Activated naive CD8-positive, alpha-beta T cell treated with anti-CD3 and anti-CD28 coated beads for 36 hours (primary cell): ENCODE measurements around the gene APLP2. TPM values are rescaled to one million over a fixed set of nuclear protein-coding genes. Genes with fewer than 3 reads are reported as not detected.
A peak's percentile ranks its signal among the peaks of the same experiment; 100 is the strongest.
"Not testable (repeated sequence)": the region's sequence is repeated elsewhere in the genome, so short reads cannot be mapped to it uniquely, and the experiment has no call there.

Experiments used
- DNase-seq: peaks from one replicate; pipeline ENCODE4 v3.0.0; 2021
- H3K27ac Mint-ChIP-seq: one replicate; pipeline ENCODE4 v1.8.0; 2022; ENCODE audit warnings: mild to moderate bottlenecking, moderate library complexity, mixed read lengths
- H3K27me3 Mint-ChIP-seq: one replicate; pipeline ENCODE4 v1.8.0; 2022; ENCODE audit warnings: mild to moderate bottlenecking, mixed read lengths
- H3K36me3 Mint-ChIP-seq: one replicate; pipeline ENCODE4 v1.8.0; 2021; ENCODE audit warnings: mild to moderate bottlenecking, mixed read lengths
- H3K4me1 Mint-ChIP-seq: one replicate; pipeline ENCODE4 v1.8.0; 2021; ENCODE audit warnings: mixed read lengths
- H3K4me3 Mint-ChIP-seq: one replicate; pipeline ENCODE4 v1.8.0; 2022; ENCODE audit warnings: mild to moderate bottlenecking, moderate library complexity, mixed read lengths
- H3K9me3 Mint-ChIP-seq: one replicate; pipeline ENCODE4 v1.8.0; 2022; ENCODE audit warnings: mixed read lengths
- total RNA-seq, 2 experiments: library from RNA; stranded (reverse); gene quantifications; one replicate each; pipeline ENCODE4 v1.2.3, GENCODE V29; 2021

Gene APLP2
- total RNA-seq, 2 experiments from 2014 or later = 26.5 to 29.7 TPM

- H3K36me3 Mint-ChIP-seq = no peaks in the 10 kb centered on the region
- no peak overlapping the region for H3K27ac Mint-ChIP-seq
- DNase-seq = no peak
- peak overlapping the region; percentile 82 for H3K4me3 Mint-ChIP-seq
- H3K9me3 Mint-ChIP-seq = no peaks in the 10 kb centered on the region
- H3K27me3 Mint-ChIP-seq = peaks cover 21% of the 10 kb centered on the region
- peaks cover 23% of the 10 kb centered on the region for H3K4me1 Mint-ChIP-seq
Measured at GRCh38 chr11:130070846-130071200, 1.1 kb downstream of the APLP2 start.

- Mint-ChIP-seq H3K9me3 (no peaks in the 10 kb centered on the region), H3K27me3 (peaks cover 21% of the 10 kb centered on the region), H3K27ac (no peak overlapping the region), H3K4me1 (peaks cover 23% of the 10 kb centered on the region), H3K4me3 (peak overlapping the region; percentile 82), H3K36me3 (no peaks in the 10 kb centered on the region)
- DNase-seq = no peak
Measured at GRCh38 chr11:130071211-130071712, 1.6 kb downstream of the APLP2 start.

DNA sequence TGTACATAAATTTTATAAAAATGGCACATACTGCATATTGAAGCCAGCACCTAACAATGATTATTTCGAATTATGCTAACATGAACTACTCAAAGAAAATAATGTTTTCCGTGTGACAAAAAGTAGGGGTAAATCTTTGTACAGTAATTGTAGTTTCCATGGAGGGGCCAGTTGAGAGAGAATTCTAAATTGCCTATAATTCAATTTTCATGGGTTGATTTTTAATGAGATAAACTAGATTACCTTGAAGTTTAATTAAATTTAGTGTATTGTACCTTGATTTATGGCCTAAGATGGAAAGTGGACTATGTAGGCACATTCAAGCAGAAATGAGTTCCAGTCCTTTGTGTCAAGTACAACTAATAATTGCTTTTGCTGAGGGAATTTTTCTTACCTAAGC, 5.0 kb downstream of the APLP2 start:
- peaks cover 19% of the 10 kb centered on the region for H3K4me1 Mint-ChIP-seq
- H3K27me3 Mint-ChIP-seq = peaks cover 12% of the 10 kb centered on the region
- H3K9me3 Mint-ChIP-seq = no peaks in the 10 kb centered on the region
- no peaks in the 10 kb centered on the region for H3K36me3 Mint-ChIP-seq
- no peak for DNase-seq
- no peak overlapping the region for H3K4me3 Mint-ChIP-seq
- H3K27ac Mint-ChIP-seq = no peak overlapping the region

- Mint-ChIP-seq H3K4me3 (no peak overlapping the region), H3K9me3 (no peaks in the 10 kb centered on the region), H3K4me1 (peaks cover 7% of the 10 kb centered on the region), H3K27me3 (peaks cover 4% of the 10 kb centered on the region), H3K27ac (no peak overlapping the region), H3K36me3 (no peaks in the 10 kb centered on the region)
- DNase-seq = no peak
Measured at GRCh38 chr11:130076778-130077481, 7.2 kb downstream of the APLP2 start.

DNA sequence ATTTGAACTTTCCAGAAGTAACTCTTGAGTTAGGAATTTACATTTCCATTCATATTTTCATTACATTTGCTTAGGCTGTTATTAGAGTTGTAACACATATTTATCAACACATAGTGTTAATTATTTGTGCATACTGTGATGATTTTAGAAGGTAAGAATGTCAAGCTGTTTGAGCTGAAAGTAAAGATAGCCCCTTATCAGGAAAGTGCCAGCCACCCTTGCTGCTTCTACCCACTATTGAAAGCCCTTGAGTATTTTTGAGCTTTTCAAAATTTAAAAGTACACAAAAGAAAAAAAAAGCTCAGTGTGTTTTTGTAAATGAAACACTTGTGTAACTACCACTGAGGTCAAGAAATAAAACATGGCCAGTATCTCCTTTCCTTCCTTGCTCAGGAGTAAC, 8.0 kb downstream of the APLP2 start:
- Mint-ChIP-seq H3K4me1 (peaks cover 6% of the 10 kb centered on the region), H3K9me3 (no peaks in the 10 kb centered on the region), H3K27ac (no peak overlapping the region), H3K27me3 (no peaks in the 10 kb centered on the region), H3K4me3 (no peak overlapping the region), H3K36me3 (peaks cover 2% of the 10 kb centered on the region)
- DNase-seq = no peak

DNA sequence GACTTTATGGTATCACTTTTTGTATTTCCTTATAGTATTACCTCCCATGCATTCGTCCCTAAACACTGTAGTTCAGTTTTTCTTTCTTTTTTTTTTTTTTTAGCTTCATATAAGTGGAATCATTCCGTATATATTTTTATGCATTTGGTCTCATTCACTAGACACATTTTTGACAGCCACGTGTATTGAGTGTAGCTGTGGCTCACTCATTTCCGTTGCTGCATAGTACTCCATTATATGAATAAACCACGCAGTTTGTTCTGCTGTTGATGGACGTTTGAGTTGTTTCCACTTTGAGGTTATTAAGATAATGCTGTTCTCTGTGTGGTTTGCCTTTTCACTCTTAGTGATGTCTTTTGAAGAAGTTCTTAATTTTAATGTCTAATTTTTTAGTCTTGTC, 8.4 kb downstream of the APLP2 start:
- no peak for DNase-seq
- H3K4me3 Mint-ChIP-seq = no peak overlapping the region
- H3K9me3 Mint-ChIP-seq = no peaks in the 10 kb centered on the region
- no peak overlapping the region for H3K27ac Mint-ChIP-seq
- H3K27me3 Mint-ChIP-seq = no peaks in the 10 kb centered on the region
- peaks cover 6% of the 10 kb centered on the region for H3K4me1 Mint-ChIP-seq
- H3K36me3 Mint-ChIP-seq = peaks cover 2% of the 10 kb centered on the region

- H3K4me3 Mint-ChIP-seq = no peak overlapping the region
- H3K36me3 Mint-ChIP-seq = peaks cover 2% of the 10 kb centered on the region
Measured at GRCh38 chr11:130085671-130086290, 16.1 kb downstream of the APLP2 start.

GRCh38 chr11:130086669-130087068, 17.0 kb downstream of the APLP2 start:
- H3K9me3 Mint-ChIP-seq = no peaks in the 10 kb centered on the region
- H3K27me3 Mint-ChIP-seq = no peaks in the 10 kb centered on the region
- DNase-seq = no peak
- H3K4me3 Mint-ChIP-seq = no peak overlapping the region
- peaks cover 6% of the 10 kb centered on the region for H3K4me1 Mint-ChIP-seq
- peaks cover 2% of the 10 kb centered on the region for H3K36me3 Mint-ChIP-seq
- no peak overlapping the region for H3K27ac Mint-ChIP-seq

More at GRCh38 chr11:130085671-130086290, 16.1 kb downstream of the APLP2 start:
- no peaks in the 10 kb centered on the region for H3K27me3 Mint-ChIP-seq
- H3K9me3 Mint-ChIP-seq = no peaks in the 10 kb centered on the region
- DNase-seq = no peak
- H3K4me1 Mint-ChIP-seq = peaks cover 6% of the 10 kb centered on the region
- no peak overlapping the region for H3K27ac Mint-ChIP-seq

GRCh38 chr11:130087294-130087926, 17.7 kb downstream of the APLP2 start:
- Mint-ChIP-seq H3K36me3 (peaks cover 1% of the 10 kb centered on the region), H3K27ac (no peak overlapping the region), H3K4me1 (peaks cover 5% of the 10 kb centered on the region), H3K27me3 (no peaks in the 10 kb centered on the region), H3K4me3 (no peak overlapping the region), H3K9me3 (no peaks in the 10 kb centered on the region)
- no peak for DNase-seq

- Mint-ChIP-seq H3K9me3 (no peaks in the 10 kb centered on the region), H3K27me3 (no peaks in the 10 kb centered on the region), H3K4me1 (peaks cover 5% of the 10 kb centered on the region), H3K27ac (no peak overlapping the region), H3K4me3 (no peak overlapping the region), H3K36me3 (no peaks in the 10 kb centered on the region)
- no peak for DNase-seq
Measured at GRCh38 chr11:130088217-130088616, 18.5 kb downstream of the APLP2 start.

- no peak for DNase-seq
- H3K4me1 Mint-ChIP-seq = peaks cover 5% of the 10 kb centered on the region
- no peak overlapping the region for H3K4me3 Mint-ChIP-seq
- H3K36me3 Mint-ChIP-seq = no peaks in the 10 kb centered on the region
- no peaks in the 10 kb centered on the region for H3K9me3 Mint-ChIP-seq
- H3K27me3 Mint-ChIP-seq = no peaks in the 10 kb centered on the region
- H3K27ac Mint-ChIP-seq = no peak overlapping the region
Measured at GRCh38 chr11:130088919-130089673, 19.4 kb downstream of the APLP2 start.

DNA sequence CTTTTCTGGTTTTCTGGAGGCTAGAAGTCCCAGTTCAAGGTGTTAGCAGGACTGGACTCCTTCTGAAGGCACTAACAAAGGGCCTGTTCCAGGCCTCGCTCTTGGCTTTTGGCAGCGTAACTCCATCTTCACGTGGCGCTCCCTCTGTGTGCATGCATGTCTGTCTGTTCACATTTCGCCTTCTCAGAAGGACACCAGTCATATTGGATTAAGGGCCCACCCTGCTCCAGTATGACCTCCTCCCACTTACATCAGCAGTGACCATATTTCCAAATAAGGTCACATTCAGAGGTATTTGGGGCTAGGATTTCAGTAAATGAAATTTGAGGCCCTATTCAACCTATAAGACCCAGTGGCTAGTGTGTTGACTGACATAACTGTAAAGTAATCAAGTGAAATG, 20.0 kb downstream of the APLP2 start:
- H3K4me1 Mint-ChIP-seq = peaks cover 5% of the 10 kb centered on the region
- H3K9me3 Mint-ChIP-seq = no peaks in the 10 kb centered on the region
- H3K36me3 Mint-ChIP-seq = no peaks in the 10 kb centered on the region
- H3K27me3 Mint-ChIP-seq = no peaks in the 10 kb centered on the region
- H3K27ac Mint-ChIP-seq = no peak overlapping the region
- no peak for DNase-seq
- no peak overlapping the region for H3K4me3 Mint-ChIP-seq

GRCh38 chr11:130090517-130090916, 20.8 kb downstream of the APLP2 start:
- not testable (repeated sequence) for DNase-seq, H3K36me3 Mint-ChIP-seq, H3K9me3 Mint-ChIP-seq, H3K27ac Mint-ChIP-seq, H3K4me3 Mint-ChIP-seq, H3K4me1 Mint-ChIP-seq, H3K27me3 Mint-ChIP-seq

DNA sequence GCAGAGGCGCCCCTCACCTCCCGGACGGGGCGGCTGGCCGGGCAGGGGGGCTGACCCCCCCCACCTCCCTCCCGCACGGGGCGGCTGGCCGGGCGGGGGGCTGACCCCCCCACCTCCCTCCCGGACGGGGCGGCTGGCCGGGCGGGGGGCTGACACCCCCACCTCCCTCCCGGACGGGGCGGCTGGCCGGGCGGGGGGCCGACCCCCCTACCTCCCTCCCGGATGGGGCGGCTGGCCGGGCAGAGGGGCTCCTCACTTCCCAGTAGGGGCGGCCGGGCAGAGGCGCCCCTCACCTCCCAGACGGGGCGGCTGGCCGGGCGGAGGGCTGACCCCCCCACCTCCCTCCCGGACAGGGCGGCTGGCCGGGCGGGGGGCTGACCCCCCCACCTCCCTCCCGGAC, 21.5 kb downstream of the APLP2 start:
- H3K9me3 Mint-ChIP-seq, H3K27ac Mint-ChIP-seq, H3K27me3 Mint-ChIP-seq, H3K4me3 Mint-ChIP-seq, DNase-seq, H3K4me1 Mint-ChIP-seq, H3K36me3 Mint-ChIP-seq: not testable (repeated sequence)

DNA sequence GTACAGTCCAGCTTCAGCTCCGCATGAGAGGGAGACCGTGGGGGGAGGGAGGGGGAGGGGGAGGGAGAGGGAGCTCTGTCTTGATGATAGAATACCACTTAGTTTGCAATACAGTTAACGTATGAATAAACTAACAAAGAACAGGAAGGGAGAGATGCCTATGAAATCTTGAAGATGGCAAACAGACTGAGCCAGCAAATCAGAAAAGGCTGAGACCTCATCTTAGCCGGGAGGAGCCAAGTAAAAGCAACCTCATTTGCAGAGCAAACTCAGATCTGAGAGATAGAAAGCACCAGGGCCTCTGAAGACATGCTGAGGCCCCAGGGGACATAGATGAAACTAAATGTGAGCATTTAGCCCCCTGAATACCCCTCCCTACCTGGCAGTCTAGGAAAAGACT, 23.0 kb downstream of the APLP2 start:
- no peak for DNase-seq
- Mint-ChIP-seq H3K36me3 (no peaks in the 10 kb centered on the region), H3K4me3 (no peak overlapping the region), H3K9me3 (no peaks in the 10 kb centered on the region), H3K27me3 (no peaks in the 10 kb centered on the region), H3K27ac (no peak overlapping the region), H3K4me1 (peaks cover 1% of the 10 kb centered on the region)
